Stimulated activated CD4-positive, alpha-beta T cell treated with anti-CD3 and anti-CD28 coated beads, Interleukin-12 subunit alpha, Interleukin-12 subunit beta, amount 100 ng/mL, for 4 hours (primary cell): Measurements from ENCODE around the gene ADAD1.

Experiments used
- DNase-seq: peaks from one replicate; pipeline ENCODE4 v3.0.0-alpha.2; 2020

ADAD1 gene

GRCh38 chr4:122456231-122457116 lies 77.7 kb downstream of the ADAD1 start, which contains the start of gene IL2:
IL2 (minus strand) TSS chr4:122456725; CDS start chr4:122456440, 285 bp downstream.
- DNase-seq: no peak

DNA sequence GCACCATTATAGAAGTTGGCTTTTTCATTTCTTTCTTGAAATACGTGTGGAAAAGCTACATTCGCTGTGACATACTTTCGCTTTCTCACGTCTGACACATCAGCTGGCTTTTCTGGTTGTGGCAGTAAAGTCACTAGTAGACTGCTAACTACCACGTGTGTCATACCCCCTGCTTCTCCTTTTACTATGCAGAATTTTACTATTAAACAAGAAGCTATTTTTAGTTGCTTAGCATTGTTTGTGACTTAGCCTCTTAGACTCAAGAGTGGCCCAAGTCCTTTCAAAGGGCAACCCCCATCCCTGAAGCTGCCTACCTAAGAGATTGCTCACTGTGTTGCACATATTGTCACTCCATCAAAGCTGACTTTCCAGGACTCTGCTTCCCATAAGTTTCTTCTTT lies 79.8 kb downstream of the ADAD1 start:
- DNase-seq: peak; percentile 18

GRCh38 chr4:122469457-122469856 lies 90.6 kb downstream of the ADAD1 start:
- no peak for DNase-seq

DNA sequence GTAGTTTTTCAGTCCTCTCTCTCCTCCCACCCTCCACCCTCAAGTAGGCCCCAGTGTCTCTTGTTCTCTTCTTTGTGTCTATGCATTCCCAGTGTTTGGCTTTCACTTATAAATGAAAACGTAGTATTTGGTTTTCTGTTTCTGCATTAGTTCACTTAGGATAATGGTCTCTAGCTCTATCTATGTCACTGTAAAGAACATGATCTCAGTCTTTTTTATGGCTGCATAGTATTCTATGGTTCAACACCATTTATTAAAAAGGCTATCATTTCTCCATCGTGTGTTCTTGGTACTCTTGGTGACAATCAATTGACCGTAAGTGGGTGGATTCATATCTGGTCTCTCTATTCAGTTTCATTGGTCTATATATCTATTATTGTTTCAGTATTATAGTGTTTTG lies 96.4 kb downstream of the ADAD1 start:
- no peak for DNase-seq

GRCh38 chr4:122476126-122476525 lies 97.3 kb downstream of the ADAD1 start:
- no peak for DNase-seq

DNA sequence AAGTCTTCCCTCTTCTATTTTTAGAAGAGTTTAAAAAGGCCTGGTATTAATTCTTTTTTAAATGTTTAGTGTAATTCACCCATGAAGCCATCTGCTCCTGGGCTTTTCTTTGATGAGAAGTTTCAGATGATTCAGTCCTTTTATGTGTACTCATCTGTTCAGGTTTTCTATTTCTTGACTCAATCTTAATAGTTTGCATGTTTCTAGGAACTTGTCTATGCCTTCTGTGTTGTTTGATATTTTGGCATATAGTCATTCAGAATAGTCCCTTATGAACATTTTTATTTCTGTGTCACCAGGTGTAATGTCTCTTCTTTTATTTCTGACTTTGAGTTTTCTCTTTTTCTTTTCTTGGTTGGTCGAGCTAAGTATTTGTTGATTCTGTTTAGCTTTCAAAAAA lies 97.9 kb downstream of the ADAD1 start:
- no peak for DNase-seq
